ENCODE measurements around the gene SIX6.
A peak's percentile ranks its signal among the peaks of the same experiment; 100 is the strongest.

SIX6 gene

GRCh38 chr14:60514741-60515491, 6.0 kb downstream of the SIX6 start:
- peak; percentile 21 to 83 for DNase-seq

- DNase-seq = no peak
Measured at GRCh38 chr14:60515511-60516289, 6.8 kb downstream of the SIX6 start.

GRCh38 chr14:60532442-60532841, 23.5 kb downstream of the SIX6 start:
- DNase-seq = no peak

- DNase-seq = no peak
Measured at GRCh38 chr14:60537663-60538062, 28.7 kb downstream of the SIX6 start.

- no peak for DNase-seq
Measured at GRCh38 chr14:60544659-60545058, 35.7 kb downstream of the SIX6 start.

- DNase-seq = no peak
Measured at GRCh38 chr14:60553808-60554207, 44.9 kb downstream of the SIX6 start.

- peak; percentile 60 to 84 for DNase-seq
Measured at GRCh38 chr14:60561845-60562746, 53.1 kb downstream of the SIX6 start.

Data from NCI-H526 (cell line).